Dermis blood vessel endothelial cell (primary cell): Measurements from ENCODE around the gene RABEPK. TPM values are rescaled to one million over a fixed set of nuclear protein-coding genes. Genes with fewer than 3 reads are reported as not detected.

Experiments used
- DNase-seq: peaks from one replicate; pipeline ENCODE4 v3.0.0; 2010
- total RNA-seq: library from RNA; depleted of rRNA; stranded (reverse); fragments of >200 nt; gene quantifications from 2 replicates; pipeline ENCODE4 v1.2.3, GENCODE V29; 2014

RABEPK gene
- total RNA-seq, 1 donor from 2014 or later: 20.4 TPM

DNA sequence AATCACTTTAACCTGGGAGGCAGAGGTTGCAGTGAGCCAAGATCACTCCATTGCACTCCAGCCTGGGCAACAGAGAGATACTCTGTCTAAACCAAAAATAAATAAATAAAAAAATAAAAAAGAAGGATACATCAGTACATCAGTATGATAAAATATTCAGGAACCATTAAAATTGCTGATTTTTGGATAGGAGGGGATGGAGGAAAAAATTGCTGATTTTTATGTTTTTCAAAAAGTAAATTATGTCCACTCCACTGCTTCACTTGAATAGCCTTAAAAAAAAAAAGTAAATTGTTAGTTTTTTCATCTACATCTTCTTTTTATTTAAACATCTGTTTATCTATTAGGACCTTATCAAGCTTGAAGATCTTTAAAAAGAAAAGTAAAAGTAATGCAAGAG is 53.9 kb downstream of the RABEPK start:
- no peak for DNase-seq

DNA sequence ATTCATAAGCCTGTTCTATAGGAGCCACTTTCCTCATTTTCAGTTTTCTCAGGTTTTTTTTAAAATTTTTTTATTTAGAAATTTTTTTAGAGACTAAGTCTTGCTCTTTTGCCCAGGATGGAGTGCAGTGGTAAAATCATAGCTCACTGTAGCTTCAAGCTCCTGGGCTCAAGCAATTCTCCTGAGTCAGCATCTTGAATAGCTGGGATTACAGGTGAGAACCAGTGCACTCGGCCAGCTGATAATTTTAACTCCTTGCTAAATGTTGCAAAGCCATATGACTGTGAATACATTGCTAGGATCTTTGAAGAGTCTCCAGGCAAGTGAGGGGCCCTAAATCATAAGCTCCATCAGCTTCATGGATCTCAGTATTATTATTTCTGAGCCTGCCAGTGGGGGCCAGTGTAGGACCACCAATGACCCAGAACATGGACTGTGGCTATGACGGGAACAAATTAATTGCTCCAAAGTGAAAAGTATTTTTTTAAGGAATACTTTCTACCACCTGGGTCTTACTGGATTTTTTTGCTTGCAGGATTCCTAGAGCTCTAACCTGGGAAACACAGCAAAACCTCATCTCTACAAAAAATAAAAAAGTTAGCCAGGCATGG is 55.5 kb downstream of the RABEPK start:
- peak; percentile 47 for DNase-seq

DNA sequence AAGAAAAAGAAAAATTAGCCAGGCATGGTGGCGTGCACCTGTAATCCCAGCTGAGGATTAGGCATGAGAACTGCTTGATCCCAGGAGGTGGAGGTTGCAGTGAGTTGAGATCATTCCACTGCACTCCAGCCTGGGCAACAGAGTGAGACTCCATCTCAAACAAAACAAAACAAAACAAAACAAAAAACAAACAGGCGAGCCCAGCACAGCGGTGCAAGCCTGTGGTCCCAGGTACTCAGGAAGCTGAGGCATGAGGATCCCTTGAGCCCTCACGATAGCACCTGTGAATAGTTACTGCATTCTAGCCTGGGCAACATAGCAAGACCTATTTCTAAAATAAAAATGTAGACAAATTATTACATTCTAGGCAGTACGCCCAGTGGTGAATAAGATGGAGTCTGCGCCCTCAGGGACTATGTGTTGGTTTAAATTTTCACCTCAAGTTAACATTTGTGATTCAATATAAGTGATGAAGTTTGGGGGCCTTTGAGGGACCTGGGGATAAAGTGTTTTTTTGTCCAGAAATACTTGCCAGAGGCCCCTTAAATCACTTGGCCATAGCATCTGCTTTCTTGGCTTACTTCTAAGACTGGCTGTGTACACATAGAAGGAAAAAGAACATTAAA is 57.9 kb downstream of the RABEPK start:
- DNase-seq: no peak

DNA sequence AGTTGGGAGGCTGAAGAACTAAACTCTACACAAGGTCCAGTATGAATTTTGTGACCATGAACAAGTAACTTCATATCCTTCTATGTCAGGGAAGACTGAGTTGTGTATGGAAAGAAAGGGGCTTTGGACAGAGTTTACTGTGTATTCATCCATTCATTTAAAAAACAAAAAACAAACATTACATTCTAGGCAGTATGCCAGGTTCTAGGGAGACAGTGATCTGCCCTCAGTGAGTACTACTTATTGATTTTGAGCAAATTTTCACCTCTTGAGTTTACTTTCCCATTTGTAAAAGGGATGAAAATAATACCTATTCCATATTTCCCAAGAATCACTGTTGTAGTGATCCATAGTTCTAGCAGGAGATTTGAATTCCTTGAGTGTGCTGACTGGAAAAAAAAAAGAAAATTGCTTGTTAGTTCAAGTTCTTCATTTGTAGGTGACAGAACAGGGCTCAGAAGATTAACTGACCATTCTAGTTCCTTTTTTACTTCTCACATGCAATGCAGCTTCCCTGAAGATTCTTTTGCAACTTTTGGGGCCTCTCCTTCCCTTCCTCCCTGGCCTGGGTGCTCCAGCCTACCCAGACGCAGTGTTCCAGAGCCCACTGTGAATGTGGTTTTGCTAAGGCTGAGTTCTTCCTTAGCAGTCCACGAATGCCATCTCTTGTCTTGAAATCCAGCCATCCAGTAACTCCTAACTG is 58.6 kb downstream of the RABEPK start:
- no peak for DNase-seq

DNA sequence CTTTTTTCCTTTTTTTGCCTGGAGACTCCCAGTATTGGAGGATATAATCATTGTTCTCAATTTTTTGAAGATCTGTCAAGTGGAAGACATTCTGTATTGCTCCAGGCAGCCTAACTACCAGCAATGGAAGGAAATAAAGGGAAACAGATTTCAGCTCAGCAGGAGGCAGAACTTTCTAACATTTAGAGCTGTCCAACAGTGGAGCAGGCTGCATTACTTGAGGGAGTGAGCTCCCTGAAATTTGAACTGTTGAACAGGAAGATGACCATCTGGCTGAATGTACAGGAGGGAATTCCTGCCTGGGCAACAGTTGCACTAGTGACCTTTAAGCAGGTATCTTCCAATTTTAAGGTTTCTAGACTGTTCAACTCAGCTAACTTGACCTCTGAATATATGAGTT is 60.2 kb downstream of the RABEPK start:
- DNase-seq: no peak

DNA sequence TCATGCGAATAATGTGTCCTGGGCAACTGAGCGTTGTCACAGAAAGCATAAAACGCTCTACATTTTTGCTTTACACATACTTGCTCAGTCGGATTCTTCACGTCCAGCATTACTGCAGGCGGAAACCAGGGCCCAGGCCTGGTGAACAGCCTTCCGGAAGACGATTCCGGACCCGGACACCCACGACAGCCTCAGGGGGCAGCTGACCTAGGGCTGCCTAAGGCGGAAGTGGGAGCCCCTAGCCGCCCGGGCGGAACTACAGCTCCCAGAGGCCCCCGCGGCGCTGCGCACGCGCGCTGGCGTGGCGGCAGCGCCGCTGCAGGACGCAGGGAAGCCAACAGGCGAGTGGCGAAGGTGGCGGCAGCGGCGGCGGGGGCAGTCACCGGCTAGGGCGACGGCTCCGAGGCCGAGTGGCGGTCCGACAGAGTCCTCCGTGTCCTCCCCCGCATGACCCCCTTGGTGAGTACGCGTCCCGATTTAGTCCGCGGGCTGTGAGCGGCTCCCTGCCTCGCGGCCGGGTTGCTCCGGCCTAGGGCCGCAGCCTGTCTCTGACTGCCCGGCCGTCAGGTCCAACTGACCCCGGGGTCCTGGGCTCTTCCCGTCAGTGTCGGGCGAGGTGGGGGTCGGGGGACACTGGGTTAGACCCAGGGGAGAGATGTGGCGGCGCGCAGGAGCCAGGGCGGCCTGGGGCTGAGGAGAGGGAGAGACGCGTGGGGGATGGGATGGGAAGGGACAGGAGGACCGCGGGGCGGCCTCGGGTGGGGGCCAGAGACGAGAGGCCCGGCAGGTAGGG is 61.4 kb downstream of the RABEPK start, which contains the start of gene GAPVD1:
TSS of gene GAPVD1 (plus strand) at position 326 of the 793 bp plus-strand sequence. CDS start 37,096 bp downstream, outside the sequence.
- peak; percentile 91 for DNase-seq

DNA sequence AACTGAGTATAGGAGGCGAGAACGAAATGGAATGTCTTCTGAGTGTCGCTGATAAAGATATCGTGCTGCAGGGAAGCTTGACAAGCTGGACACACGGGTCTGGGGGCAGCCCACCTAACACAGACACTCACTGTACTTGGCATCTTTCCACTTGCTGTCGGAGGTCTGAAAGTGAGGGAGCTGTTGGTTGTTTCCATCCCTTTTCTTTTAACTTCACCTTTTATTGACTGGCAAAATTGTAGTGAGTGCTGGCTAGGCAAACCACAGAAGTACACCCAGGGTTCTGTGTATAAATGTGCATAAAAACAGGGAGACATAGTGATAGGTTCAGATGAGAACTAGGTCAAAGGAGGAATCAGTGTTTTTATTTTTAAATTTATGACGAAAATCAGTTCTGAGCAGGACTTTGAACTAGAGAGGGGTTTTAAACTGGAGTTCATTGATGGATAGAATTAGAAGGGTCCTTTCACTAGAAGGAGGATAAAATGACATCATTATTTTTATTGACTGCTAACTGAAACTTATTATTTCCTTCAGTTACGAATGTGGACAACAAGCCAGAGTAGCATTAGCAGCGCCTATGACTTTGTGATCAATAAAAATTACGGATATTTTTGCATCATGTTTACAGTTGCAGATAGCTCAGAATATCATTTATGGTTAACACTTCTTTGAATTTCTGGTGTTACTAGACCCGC is 62.1 kb downstream of the RABEPK start:
- DNase-seq: peak; percentile 39

DNA sequence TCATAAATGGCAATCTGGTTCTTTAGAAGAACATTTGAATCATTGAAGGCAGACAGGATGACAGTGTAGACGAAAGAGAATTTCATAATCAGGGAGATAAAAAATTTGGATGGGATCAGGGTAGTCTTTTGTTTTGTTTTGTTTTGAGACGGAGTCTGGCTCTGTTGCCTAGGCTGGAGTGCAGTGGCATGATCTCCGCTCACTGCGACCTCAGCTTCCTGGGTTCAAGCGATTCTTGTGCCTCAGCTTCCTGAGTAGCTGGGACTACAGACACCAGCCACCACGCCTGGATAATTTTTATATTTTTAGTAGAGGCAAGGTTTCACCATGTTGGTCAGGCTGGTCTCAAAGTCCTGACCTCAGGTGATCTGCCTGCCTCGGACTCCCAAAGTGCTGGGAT is 63.7 kb downstream of the RABEPK start:
- peak; percentile 16 for DNase-seq

DNA sequence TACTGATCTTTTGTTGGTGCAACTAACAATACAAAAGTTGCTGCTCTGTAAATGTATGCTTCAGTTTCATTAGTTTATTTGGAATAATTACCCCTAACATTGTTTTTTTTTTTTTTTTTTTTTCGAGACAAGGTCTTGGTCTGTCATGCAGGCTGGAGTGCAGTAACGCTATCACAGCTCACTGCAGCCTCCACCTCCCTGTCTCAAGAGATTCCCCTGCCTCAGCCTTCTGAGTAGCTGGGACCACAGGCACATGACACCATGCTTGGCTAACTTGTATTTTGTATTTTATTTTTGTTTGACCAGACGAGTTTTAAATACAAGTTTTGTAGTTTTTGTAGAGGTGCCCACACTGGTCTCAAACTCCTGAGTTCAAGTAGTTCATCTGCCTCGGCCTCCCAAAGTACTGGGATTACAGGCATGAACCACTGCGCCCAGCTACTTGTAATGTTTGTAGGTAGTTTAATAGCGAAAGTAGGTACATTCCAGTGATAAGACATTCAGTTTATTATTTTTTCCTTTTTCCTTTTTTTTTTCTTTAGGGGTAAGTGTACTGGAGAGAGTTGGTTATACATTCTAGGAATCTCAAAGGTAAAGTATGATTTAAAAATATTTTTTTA is 68.2 kb downstream of the RABEPK start:
- no peak for DNase-seq

DNA sequence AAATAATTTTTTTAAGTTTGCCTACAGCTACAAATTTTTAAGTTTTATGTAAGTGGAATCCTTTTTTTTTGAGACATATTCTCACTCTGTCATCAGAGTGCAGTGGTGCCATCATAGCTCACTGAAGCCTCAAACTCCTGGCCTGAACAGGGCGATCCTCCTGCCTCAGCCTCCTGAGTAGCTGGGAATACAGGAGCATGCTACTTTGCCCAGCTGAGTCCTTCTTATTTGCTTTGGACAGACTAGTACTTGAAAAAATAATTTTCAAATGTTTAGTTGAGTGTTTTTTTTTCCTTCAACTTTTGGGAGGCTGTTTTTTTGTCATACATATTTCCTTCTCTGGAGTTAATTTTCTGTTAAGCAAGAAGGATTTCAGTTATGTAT is 68.7 kb downstream of the RABEPK start:
- DNase-seq: no peak

DNA sequence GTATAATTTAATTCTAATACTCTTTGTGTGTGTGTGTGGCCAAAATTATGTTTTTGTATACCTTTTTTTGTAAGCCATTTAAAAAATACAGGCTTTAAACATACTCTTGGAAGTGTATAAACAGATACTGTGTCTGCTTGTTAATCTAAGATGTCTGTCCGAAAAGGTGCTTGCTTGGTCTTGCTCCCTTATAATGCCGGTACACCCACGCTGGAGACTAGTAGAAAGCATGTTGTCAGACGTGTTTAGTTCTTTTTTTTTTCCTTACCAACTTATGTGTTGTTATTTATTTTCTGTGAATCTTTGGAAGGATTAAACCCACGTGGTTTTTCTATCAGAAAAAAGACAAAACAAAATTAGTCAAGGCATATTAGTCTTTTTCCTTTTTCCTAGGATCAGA is 70.7 kb downstream of the RABEPK start:
- no peak for DNase-seq

DNA sequence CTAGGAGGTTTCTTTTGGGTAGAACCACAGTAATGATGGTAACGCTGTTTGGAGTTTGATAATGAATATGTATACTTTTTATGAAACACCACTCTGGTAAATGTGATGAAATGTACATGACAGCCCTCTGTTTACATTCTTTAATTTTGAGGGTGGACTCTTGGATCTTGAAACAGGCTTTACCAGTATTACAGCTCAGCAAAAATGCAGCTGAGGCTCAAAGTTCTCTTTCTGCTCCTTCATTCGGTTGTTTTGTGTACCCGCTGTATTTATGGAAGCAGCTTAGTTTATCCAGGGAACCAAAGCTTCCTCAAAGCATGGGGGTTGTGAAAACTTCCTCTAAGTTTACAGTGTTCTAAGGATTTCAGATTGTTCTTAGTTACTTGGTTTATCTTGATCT is 72.4 kb downstream of the RABEPK start:
- no peak for DNase-seq

DNA sequence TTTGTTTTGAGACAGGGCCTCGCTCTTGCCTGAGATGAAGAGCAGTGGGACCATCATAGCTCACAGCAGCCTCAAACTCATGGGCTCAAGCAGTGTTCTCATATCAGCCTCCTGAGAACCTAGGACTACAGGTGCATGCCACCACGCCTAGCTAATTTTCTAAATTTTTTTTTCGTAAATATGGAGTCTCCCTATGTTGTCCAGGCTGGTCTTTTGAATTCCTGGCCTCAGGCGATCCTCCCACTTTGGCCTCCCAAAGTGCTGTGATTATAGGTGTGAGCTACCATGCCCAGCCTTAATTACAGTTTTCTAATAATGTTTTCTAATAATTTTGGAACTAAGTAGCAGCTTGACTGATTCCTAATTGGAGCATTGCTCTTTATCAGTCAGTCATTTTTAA is 76.4 kb downstream of the RABEPK start:
- no peak for DNase-seq

DNA sequence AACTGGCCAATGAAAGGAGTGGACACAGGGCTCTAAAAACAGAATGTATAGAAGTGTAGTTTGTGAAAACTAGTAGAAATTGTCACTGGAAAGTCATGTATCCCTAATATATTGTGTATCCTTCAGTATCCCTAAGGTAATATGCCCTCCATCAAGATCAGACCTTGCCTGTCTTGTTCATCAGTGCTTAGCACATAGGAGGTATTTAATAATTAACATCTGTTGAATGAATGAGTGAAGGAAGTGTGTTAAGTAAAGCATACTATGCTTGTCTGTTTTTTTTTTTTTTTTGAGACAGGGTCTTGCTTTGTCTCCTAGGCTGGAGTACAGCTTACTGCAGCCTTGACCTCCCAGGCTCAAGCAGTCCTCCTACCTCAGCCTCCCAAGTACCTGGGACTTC is 77.1 kb downstream of the RABEPK start:
- no peak for DNase-seq

DNA sequence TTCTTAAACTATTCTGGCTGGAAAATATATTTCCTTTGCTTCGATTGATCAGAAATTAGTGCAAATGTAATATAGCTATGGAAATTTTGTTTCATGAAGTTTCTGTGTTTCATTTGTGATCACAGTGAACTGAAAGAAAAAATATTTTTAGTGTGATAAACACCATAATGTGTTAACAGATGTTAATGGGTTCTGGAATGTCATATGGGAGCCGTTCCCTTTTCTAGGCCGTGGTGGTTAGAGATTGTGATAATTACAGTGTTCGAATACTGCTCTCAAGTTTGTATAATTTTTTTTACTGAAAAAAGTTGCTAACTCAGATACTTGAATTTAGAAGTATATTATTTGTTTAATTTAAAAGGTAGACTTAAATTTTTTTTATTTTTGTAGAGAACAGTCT is 80.6 kb downstream of the RABEPK start:
- no peak for DNase-seq

Other genes with a start within 250 kb of the RABEPK start
- gene SCAI, start 57.0 kb upstream of the RABEPK start, total RNA-seq: 8.9 and 13.6 TPM in 2 replicates
- gene PPP6C, start 10.7 kb upstream of the RABEPK start, total RNA-seq: 16.7 and 28.8 TPM in 2 replicates
- 127 and 380 TPM in 2 replicates for gene HSPA5, start 40.8 kb downstream of the RABEPK start, total RNA-seq
- 62.5 and 63.1 TPM in 2 replicates for gene GAPVD1, start 61.3 kb downstream of the RABEPK start, total RNA-seq